Measurements from ENCODE around the gene ROCK1. TPM values are rescaled to one million over a fixed set of nuclear protein-coding genes. Genes with fewer than 3 reads are reported as not detected.

The ROCK1 gene
- total and polyA plus RNA-seq, 2 donors, result 34.2 to 128 TPM

DNA sequence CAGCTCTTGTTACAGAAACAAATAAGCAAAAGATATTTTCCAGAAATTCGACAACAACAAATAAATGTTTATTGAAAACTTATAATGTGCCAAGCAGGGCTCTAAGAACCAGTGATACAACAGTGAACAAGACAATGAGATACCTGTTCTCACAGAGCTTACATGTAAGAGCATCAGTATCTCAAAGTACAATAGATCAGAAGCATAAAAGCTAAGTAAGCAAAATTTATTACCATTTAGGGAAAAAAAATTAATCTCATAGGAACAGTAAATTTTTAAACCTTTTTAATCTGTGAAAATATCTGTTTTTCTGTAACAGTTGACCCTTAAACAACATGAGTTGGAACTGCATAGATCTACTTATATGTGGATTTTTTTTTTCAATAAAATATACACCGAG, 20.9 kb downstream of the ROCK1 start:
- Histone ChIP-seq H3K36me3 (ENCODE audit: insufficient read depth) (no peaks in the 10 kb centered on the region), H3K4me3 (ENCODE audit: low read depth, low read length) (no peak overlapping the region), H3K4me1 (ENCODE audit: insufficient read depth) (peaks cover 1% of the 10 kb centered on the region), H3K27ac (ENCODE audit: low read depth) (no peak overlapping the region)
- DNase-seq (ENCODE audit: extremely low spot score), result no peak
- WGBS, result 94% methylated on average over 2 of the region's 2 CpGs

DNA sequence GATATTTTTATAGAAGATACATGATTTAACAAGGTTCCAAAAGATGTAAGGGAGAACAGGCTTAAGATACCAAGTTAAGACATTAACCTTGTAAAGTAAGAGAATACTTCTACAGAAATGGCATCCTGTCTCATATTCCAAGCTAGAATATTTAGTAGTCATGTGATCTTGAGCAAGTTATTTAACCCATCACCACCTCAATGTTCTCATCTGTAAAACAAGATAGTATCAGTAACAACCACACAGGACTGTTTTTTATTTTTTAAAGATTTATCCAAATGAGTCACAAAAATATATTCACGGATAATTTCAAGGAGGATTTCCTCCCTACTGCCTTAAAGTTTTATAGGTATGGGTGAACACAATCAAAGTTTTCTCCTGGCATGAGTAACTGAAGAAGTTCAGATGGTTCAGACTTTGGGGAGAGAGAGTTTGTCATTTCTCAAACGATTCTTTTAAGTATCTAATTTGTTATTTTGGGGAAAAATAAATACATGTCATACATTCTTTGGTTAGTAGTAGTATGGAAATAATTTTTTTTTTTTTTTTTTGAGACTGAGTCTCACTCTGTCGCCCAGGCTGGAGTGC, 25.9 kb downstream of the ROCK1 start:
- no peak for DNase-seq (ENCODE audit: extremely low spot score)
- Histone ChIP-seq H3K27ac (ENCODE audit: low read depth) (no peak overlapping the region), H3K36me3 (ENCODE audit: insufficient read depth) (no peaks in the 10 kb centered on the region), H3K4me3 (ENCODE audit: low read depth, low read length) (no peak overlapping the region), H3K4me1 (ENCODE audit: insufficient read depth) (peaks cover 1% of the 10 kb centered on the region)
- 82% methylated on average over 3 of the region's 3 CpGs for WGBS

DNA sequence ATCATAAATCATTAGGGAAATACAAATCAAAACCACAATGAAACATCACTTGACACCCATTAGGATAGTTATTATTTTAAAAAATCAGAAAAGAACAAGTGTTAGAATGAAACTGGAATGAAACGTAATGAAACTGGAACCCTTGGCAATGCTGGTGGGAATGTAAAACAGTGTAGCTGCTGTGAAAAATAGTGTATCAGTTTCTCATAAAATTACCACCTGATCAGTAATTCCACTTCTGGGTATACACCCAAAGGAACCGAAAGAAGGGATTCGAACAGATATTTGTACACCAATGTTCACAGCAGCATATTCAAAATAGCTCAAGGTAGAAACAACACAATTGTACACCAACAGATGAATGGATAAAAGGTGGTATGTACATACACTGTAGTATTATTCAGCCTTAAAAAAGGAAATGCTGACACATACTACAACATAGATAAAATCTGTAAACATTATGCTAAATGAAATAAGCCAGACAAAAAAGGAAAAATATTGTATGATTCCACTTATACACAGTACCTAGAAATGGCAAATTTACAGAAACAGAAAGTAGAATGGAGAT, 27.0 kb downstream of the ROCK1 start:
- no peaks in the 10 kb centered on the region for H3K36me3 ChIP-seq (ENCODE audit: insufficient read depth)
- no peak overlapping the region for H3K4me3 ChIP-seq (ENCODE audit: low read depth, low read length)
- H3K27ac ChIP-seq (ENCODE audit: low read depth), result no peak overlapping the region
- DNase-seq (ENCODE audit: extremely low spot score), result no peak
- peaks cover 1% of the 10 kb centered on the region for H3K4me1 ChIP-seq (ENCODE audit: insufficient read depth)
- 93% methylated on average over 3 of the region's 3 CpGs for WGBS

DNA sequence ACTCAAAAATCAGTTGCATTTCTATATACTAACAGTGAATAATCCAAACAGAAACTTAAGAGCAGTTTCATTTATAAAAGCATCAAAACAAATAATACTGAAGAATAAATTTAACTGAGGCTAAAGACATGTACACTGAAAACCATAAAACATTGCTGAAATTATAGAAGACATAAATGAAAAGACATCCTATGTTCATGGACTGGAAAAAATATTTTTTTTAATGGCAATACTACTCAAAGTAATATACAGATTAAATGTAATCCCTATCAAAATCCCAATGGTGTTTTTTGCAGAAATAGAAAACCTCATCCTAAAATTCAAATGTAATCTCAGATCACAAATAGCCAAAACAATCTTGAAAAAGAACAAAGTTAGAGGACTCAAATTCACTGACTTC, 28.6 kb downstream of the ROCK1 start:
- no peak for DNase-seq (ENCODE audit: extremely low spot score)
- Histone ChIP-seq H3K4me3 (ENCODE audit: low read depth, low read length) (no peak overlapping the region), H3K4me1 (ENCODE audit: insufficient read depth) (peaks cover 1% of the 10 kb centered on the region), H3K27ac (ENCODE audit: low read depth) (no peak overlapping the region), H3K36me3 (ENCODE audit: insufficient read depth) (no peaks in the 10 kb centered on the region)

DNA sequence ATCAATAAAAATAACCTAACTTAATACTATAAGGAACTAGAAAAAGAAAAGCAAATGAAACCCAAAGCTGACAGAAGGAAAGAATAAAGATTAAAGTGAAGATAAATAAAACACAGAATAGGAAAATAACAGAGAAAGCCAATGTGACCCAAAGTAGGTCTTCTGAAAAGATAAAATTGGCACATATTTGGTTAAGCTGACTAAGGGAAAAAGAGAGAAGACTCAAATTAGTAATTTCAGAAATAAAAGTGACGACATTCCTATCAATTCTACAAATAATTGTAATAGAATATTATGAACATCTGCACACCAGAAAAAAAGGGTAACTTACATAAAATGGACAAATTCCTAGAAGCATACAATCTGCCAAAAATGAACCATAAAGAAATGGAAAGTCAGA, 30.2 kb downstream of the ROCK1 start:
- no peak overlapping the region for H3K27ac ChIP-seq (ENCODE audit: low read depth)
- no peak for DNase-seq (ENCODE audit: extremely low spot score)
- H3K36me3 ChIP-seq (ENCODE audit: insufficient read depth), result no peaks in the 10 kb centered on the region
- WGBS, result 97% methylated on average over 1 of the region's 1 CpG
- no peaks in the 10 kb centered on the region for H3K4me1 ChIP-seq (ENCODE audit: insufficient read depth)
- H3K4me3 ChIP-seq (ENCODE audit: low read depth, low read length), result no peak overlapping the region

DNA sequence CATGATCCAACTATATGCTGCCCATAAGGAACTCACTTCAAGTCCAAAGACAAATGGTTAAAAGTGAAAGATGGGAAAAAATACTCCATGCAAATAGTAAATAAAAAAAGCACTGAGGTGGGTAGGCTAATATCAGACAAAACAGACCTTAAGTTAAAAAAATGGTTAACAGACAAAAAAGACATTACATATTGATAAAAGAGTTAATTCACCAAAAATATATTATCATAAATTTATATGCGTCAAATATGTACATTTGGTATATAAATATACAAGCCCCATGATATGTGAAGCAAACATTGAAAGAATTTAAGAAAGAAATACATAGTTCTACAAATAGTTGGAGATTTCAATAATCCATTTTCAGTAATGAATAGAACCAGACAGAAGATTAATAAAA, 31.0 kb downstream of the ROCK1 start:
- no peaks in the 10 kb centered on the region for H3K36me3 ChIP-seq (ENCODE audit: insufficient read depth)
- WGBS, result 98% methylated on average over 1 of the region's 1 CpG
- no peak overlapping the region for H3K4me3 ChIP-seq (ENCODE audit: low read depth, low read length)
- no peak for DNase-seq (ENCODE audit: extremely low spot score)
- H3K27ac ChIP-seq (ENCODE audit: low read depth), result no peak overlapping the region
- H3K4me1 ChIP-seq (ENCODE audit: insufficient read depth), result peaks cover under 1% of the 10 kb centered on the region

DNA sequence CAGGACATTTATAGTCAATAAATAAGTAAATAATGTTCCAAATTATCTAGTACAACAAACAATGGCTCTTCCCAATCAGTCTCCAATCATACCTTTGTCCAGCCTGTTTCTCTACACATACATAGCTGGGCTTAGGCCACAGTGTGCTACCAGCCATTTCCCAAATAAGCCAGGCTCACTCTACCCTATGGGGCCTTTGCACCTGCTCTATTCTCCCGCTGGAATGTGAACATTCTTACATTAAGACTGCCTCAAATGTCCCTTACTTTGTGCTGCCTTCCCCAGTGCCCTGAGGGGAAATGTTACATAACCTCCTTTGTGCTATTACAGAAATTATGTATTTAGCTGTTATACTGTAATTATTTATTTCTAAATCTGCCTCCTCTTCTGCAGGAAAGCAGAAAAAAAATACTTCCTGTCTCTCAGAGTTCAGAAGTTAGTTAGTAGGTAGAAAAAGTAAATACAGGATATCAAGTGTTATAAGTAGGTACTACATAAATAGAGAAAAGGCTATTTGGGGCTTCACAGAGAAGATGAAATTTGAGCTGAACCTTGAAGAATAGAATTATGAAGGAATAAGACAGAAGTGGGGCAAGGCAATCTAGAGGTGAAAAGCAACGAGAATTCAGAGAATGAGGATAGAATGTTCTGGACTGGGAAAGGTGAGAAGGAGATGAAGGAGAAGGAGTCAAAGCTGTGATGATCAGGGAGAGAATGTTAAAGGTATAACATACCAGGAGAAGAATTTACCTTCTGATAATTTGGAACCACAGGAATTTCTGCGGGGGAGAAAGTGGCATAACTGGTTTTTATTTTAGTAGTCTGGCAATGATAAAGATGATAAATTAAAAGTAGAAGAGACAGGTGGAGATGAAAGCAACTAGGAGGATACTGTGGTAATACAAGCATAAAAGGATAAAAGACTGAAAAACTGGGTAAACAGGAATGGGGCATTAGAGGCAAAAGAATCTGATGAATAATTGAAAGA, 37.0 kb downstream of the ROCK1 start:
- Histone ChIP-seq H3K4me1 (ENCODE audit: insufficient read depth) (peaks cover 2% of the 10 kb centered on the region), H3K27ac (ENCODE audit: low read depth) (no peak overlapping the region), H3K36me3 (ENCODE audit: insufficient read depth) (no peaks in the 10 kb centered on the region), H3K4me3 (ENCODE audit: low read depth, low read length) (no peak overlapping the region)
- no peak for DNase-seq (ENCODE audit: extremely low spot score)
- 83% methylated on average over 3 of the region's 3 CpGs for WGBS

DNA sequence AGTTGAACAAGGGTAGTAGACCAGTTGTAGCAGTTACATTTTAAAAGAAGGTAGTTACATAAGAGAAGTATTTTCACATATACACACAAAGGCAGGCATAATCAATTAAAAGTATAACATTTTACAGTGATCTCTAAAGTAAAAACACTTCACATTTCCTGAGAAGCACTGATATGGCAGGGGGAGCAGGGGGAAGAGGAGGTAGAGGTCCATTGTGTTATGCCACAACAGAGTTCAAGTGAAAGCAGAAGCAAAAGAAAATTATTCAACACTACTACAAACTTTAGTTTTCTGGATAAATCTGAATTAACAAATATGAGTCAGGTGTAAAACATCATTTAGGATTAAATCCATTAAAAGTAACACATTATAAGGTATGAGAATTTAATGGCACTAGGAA, 38.4 kb downstream of the ROCK1 start:
- no peak for DNase-seq (ENCODE audit: extremely low spot score)
- peaks cover 2% of the 10 kb centered on the region for H3K4me1 ChIP-seq (ENCODE audit: insufficient read depth)
- no peak overlapping the region for H3K4me3 ChIP-seq (ENCODE audit: low read depth, low read length)
- H3K27ac ChIP-seq (ENCODE audit: low read depth), result no peak overlapping the region
- H3K36me3 ChIP-seq (ENCODE audit: insufficient read depth), result no peaks in the 10 kb centered on the region

DNA sequence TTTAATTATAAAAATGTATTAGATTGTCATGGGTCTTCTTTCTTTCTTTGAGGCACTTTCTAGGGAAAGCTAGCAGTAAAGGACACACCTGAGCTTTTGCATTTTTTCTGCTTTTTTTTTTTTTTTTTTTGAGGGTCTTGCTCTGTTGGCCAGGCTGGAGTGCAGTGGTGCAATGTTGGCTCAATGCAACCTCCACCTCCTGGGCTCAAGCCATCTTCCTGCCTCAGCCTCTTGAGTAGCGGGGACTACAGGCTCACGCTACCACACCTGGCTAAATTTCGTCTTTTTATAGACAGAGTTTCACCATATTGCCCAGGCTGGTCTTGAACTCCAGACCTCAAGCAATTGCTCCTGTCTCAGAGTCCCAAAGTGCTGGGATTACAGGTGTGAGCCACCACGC, 40.5 kb downstream of the ROCK1 start:
- H3K27ac ChIP-seq (ENCODE audit: low read depth), result no peak overlapping the region
- no peak for DNase-seq (ENCODE audit: extremely low spot score)
- no peaks in the 10 kb centered on the region for H3K36me3 ChIP-seq (ENCODE audit: insufficient read depth)
- WGBS, result over 99% methylated on average over 4 of the region's 4 CpGs
- peaks cover 2% of the 10 kb centered on the region for H3K4me1 ChIP-seq (ENCODE audit: insufficient read depth)
- no peak overlapping the region for H3K4me3 ChIP-seq (ENCODE audit: low read depth, low read length)

DNA sequence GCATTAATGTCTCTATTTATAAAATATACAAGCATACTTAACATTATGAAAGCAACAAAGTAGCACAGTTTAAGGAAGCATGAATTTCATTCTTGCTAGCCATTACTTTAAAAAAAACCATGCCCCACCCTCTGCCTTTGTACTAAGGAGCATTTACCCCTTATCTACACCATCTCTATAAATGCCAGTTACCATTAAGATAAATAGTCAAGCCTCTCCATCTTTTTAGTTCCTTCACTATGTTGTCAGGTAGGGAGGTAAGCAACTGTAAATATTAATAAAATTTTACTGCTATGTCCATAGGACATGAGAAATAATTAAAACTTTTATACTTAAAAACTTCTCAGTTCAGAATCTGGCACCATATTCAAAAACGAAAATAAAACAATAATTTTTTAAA, 42.1 kb downstream of the ROCK1 start:
- no peaks in the 10 kb centered on the region for H3K4me1 ChIP-seq (ENCODE audit: insufficient read depth)
- DNase-seq (ENCODE audit: extremely low spot score), result no peak
- no peaks in the 10 kb centered on the region for H3K36me3 ChIP-seq (ENCODE audit: insufficient read depth)
- H3K27ac ChIP-seq (ENCODE audit: low read depth), result no peak overlapping the region
- WGBS, result 83% methylated on average over 1 of the region's 1 CpG
- no peak overlapping the region for H3K4me3 ChIP-seq (ENCODE audit: low read depth, low read length)

DNA sequence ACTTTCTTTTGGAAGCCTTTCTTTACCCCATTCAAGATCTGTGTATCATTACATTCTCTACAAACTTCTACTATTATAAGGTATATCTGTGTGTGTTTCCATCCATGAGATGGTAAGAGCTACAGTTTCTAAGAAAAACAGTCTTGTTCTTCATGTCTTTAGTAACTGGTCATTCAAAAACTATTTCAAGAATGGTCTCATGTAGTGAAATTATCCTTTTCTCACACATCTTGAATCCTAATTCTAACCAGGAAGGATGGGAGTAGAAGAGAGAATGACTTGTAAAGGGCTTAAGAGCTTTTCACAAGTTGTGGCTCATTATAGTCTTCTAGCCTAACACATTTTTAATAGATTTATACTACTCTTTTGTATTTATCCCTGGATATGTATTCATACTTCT, 47.3 kb downstream of the ROCK1 start:
- Histone ChIP-seq H3K4me1 (ENCODE audit: insufficient read depth) (no peaks in the 10 kb centered on the region), H3K4me3 (ENCODE audit: low read depth, low read length) (no peak overlapping the region), H3K27ac (ENCODE audit: low read depth) (no peak overlapping the region), H3K36me3 (ENCODE audit: insufficient read depth) (no peaks in the 10 kb centered on the region)
- DNase-seq (ENCODE audit: extremely low spot score), result no peak

DNA sequence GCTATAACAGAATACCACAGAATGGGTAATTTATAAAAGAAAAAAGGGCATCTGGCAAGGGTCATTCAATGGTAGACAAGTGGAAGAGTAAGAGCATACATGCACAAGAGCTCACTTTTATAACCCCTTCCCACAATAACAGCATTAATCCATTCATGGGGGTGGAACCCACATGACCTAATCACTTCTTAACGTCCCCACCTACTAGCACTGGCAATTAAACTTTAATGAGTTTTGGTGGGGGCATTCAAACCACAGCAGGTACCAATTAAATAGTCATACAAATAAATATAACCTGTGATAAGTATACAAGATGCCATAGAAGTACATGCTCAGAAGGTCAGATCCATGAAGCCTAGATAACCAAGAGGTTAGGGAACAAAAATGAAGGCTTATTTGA, 48.6 kb downstream of the ROCK1 start:
- Histone ChIP-seq H3K27ac (ENCODE audit: low read depth) (no peak overlapping the region), H3K36me3 (ENCODE audit: insufficient read depth) (no peaks in the 10 kb centered on the region), H3K4me1 (ENCODE audit: insufficient read depth) (no peaks in the 10 kb centered on the region), H3K4me3 (ENCODE audit: low read depth, low read length) (no peak overlapping the region)
- 29% methylated on average over 1 of the region's 1 CpG for WGBS
- no peak for DNase-seq (ENCODE audit: extremely low spot score)

DNA sequence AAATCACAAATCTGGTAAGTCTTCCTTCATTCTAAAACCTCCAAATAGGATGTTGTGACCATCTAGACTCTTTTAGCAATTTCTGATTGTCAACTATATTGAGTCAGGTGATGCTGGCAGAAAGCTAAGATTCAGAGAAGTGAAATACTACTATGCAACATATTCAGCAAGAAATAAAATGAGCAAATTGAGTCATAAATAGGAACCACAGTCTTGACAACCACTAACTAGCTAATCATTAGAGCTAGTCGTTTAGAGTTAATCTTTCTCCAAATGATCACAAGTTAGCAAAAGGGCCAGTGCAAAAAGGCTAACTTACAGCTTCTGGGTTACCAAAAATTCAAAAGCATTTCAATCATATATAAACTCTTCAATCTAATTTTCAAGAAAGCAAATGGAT, 54.5 kb downstream of the ROCK1 start:
- no peak for DNase-seq (ENCODE audit: extremely low spot score)
- Histone ChIP-seq H3K4me3 (ENCODE audit: low read depth, low read length) (no peak overlapping the region), H3K4me1 (ENCODE audit: insufficient read depth) (no peaks in the 10 kb centered on the region), H3K27ac (ENCODE audit: low read depth) (no peak overlapping the region), H3K36me3 (ENCODE audit: insufficient read depth) (no peaks in the 10 kb centered on the region)
- 95% methylated on average over 1 of the region's 1 CpG for WGBS

DNA sequence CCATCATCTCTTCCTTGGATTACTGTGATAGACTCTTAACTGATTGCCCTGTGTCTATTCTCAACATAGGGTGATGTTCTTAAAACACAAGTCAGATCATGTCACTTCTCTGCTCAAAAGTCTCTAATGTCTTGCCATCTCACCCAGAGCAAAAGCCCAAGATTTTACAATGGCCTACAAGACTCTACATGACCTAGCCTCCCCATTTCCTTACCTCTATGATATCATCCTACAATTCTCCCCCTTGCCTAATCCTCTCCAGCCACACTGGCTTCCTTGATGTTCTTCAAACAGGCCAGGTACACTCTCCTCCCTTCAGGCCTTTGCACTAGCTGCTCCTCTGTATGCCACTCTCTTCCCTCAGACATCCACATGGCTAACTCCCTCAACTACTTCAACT, 55.1 kb downstream of the ROCK1 start:
- DNase-seq (ENCODE audit: extremely low spot score), result no peak
- Histone ChIP-seq H3K27ac (ENCODE audit: low read depth) (no peak overlapping the region), H3K4me3 (ENCODE audit: low read depth, low read length) (no peak overlapping the region), H3K4me1 (ENCODE audit: insufficient read depth) (no peaks in the 10 kb centered on the region), H3K36me3 (ENCODE audit: insufficient read depth) (no peaks in the 10 kb centered on the region)
